T-helper 9 cell (primary cell): ENCODE results near the gene TRPV3.
"Not testable (repeated sequence)": the region's sequence is repeated elsewhere in the genome, so short reads cannot be mapped to it uniquely, and the experiment has no call there.

Experiments
- DNase-seq: peaks from one replicate; pipeline ENCODE4 v3.0.0-alpha.2; 2020

The TRPV3 gene

GRCh38 chr17:3469529-3469928, 88.1 kb downstream of the TRPV3 start:
- DNase-seq, result no peak

GRCh38 chr17:3466355-3466754, 91.3 kb downstream of the TRPV3 start:
- DNase-seq, result not testable (repeated sequence)
